GM12878 (cell line): Measurements from ENCODE around the gene NRK. TPM values are rescaled to one million over a fixed set of nuclear protein-coding genes. Genes with fewer than 3 reads are reported as not detected.

Experiments
- ATAC-seq: fragments of 200-7000 bp; cut with Tn5 transposase; 3 replicates; pipeline ENCODE4 v1.9.1; 2020; ENCODE audit warnings: mild to moderate bottlenecking, moderate library complexity
- BruUV-seq: library from RNA; stranded (reverse); fragments of 400-500 nt; replicated peaks from 2 replicates; lab custom pipeline; 2021; lab: Mats Ljungman, UMichigan
- CTCF ChIA-PET: fragments of 300-600 bp; sonication (Branson Sonifier 250); formaldehyde crosslinking; extraction: SDS; loops from one replicate; lab custom pipeline; 2021; ENCODE audit warnings: inconsistent platforms; lab: Yijun Ruan, JAX
- POLR2A ChIA-PET: fragments of 350-600 bp; formaldehyde crosslinking; extraction: SDS; loops from one replicate; lab custom pipeline; 2021; ENCODE audit warnings: inconsistent platforms; lab: Charles Lee
- RAD21 ChIA-PET: fragments of 300-600 bp; sonication (Branson Sonifier 250); formaldehyde crosslinking; loops from one replicate; lab custom pipeline; 2023; ENCODE audit warnings: antibody characterized with exemption; ENCODE audit not compliant: unreplicated experiment; lab: Charles Lee
- SMC1A ChIA-PET: fragments of 300-600 bp; sonication (Branson Sonifier 250); formaldehyde crosslinking; loops from one replicate; lab custom pipeline; 2023; ENCODE audit not compliant: unreplicated experiment, uncharacterized antibody; lab: Charles Lee
- DNase-seq: peaks from one replicate; pipeline ENCODE4 v3.0.0-alpha.2; 2011; ENCODE audit warnings: low read depth, low spot score
- FAIRE-seq: peaks from 3 replicates; lab custom pipeline; 2011; peaks lifted over from hg19 to GRCh38; lab: Jason Lieb, UNC
- H2AFZ ChIP-seq: 2 replicates; pipeline ENCODE4 v1.6.0; 2011; ENCODE audit warnings: low read depth, low read length, control low read depth; ENCODE audit not compliant: control insufficient read depth
- H3K27ac ChIP-seq: 2 replicates; pipeline ENCODE4 v1.5.1; 2011; ENCODE audit warnings: control low read depth; ENCODE audit not compliant: control insufficient read depth, insufficient read depth
- H3K27me3 ChIP-seq, 2 experiments: replicated peaks in 1 of 2; 2 replicates each; pipeline versions ENCODE4 v1.6.0 to v1.6.1; 2011; ENCODE audit warnings: low read length in 1 of 2; ENCODE audit not compliant: control insufficient read depth in 2 of 2, insufficient read depth in 2 of 2
- H3K36me3 ChIP-seq, 2 experiments: 2 replicates each; pipeline ENCODE4 v1.5.1; 2011; ENCODE audit warnings: low read length in 1 of 2; ENCODE audit not compliant: control insufficient read depth in 2 of 2, insufficient read depth in 2 of 2
- H3K4me1 ChIP-seq: 2 replicates; pipeline ENCODE4 v1.6.1; 2011; ENCODE audit warnings: mild to moderate bottlenecking, low read length, moderate library complexity, mixed read lengths; ENCODE audit not compliant: control insufficient read depth, insufficient read depth
- H3K4me2 ChIP-seq: 2 replicates; pipeline ENCODE4 v1.6.0; 2011; ENCODE audit warnings: control low read depth; ENCODE audit not compliant: control insufficient read depth, insufficient read depth
- H3K4me3 ChIP-seq: fragments of 200-600 bp; sonication (generic); 2 replicates; pipeline ENCODE4 v1.5.1; 2016
- H3K79me2 ChIP-seq: 2 replicates; pipeline ENCODE4 v1.6.0; 2011; ENCODE audit warnings: low read length; ENCODE audit not compliant: control insufficient read depth, insufficient read depth
- H3K9ac ChIP-seq: 2 replicates; pipeline ENCODE4 v1.8.0; 2011; ENCODE audit warnings: low read length, control low read depth, mixed read lengths; ENCODE audit not compliant: control insufficient read depth, insufficient read depth
- H3K9me3 ChIP-seq: replicated peaks from 3 replicates; pipeline ENCODE4 v1.5.1; 2011; ENCODE audit warnings: mild to moderate bottlenecking, low read length; ENCODE audit not compliant: control insufficient read depth, insufficient read depth
- H4K20me1 ChIP-seq: 2 replicates; pipeline ENCODE4 v1.6.0; 2011; ENCODE audit not compliant: control insufficient read depth, insufficient read depth
- CBFB ChIP-seq: IDR thresholded peaks from 2 replicates; pipeline ENCODE4 v1.6.1; 2016; ENCODE audit warnings: antibody characterized with exemption, low read depth
- CHD4 ChIP-seq: fragments of 200-600 bp; sonication (generic); IDR thresholded peaks from 2 replicates; pipeline ENCODE4 v1.6.1; 2016; ENCODE audit warnings: mild to moderate bottlenecking
- EED ChIP-seq: sonication (generic); IDR thresholded peaks from 2 replicates; pipeline ENCODE4 v1.6.1; 2016; ENCODE audit warnings: antibody characterized with exemption, low read depth
- ELK1 ChIP-seq: IDR thresholded peaks from 2 replicates; pipeline ENCODE4 v1.6.1; 2012; ENCODE audit warnings: low read depth, low read length, improper control_type of control experiment
- FOS ChIP-seq: IDR thresholded peaks from 3 replicates; pipeline ENCODE4 v1.6.1; 2011; ENCODE audit warnings: borderline replicate concordance; ENCODE audit not compliant: insufficient read length; ENCODE audit errors: extremely low read depth
- KLF5 ChIP-seq: fragments of 450-650 bp; IDR thresholded peaks from 2 replicates; pipeline ENCODE4 v1.6.1; 2014; ENCODE audit warnings: mild to moderate bottlenecking; ENCODE audit not compliant: partially characterized antibody
- LARP7 ChIP-seq: fragments of 450-650 bp; IDR thresholded peaks from 2 replicates; pipeline ENCODE4 v1.6.1; 2017; ENCODE audit warnings: mild to moderate bottlenecking
- NFIC ChIP-seq: IDR thresholded peaks from 2 replicates; pipeline ENCODE4 v1.6.1; 2012; ENCODE audit warnings: low read depth, mild to moderate bottlenecking, inconsistent platforms, low read length, moderate library complexity
- PAX8 ChIP-seq: fragments of 450-650 bp; IDR thresholded peaks from 2 replicates; pipeline ENCODE4 v1.6.1; 2017; ENCODE audit warnings: mild to moderate bottlenecking, moderate library complexity
- SMARCA5 ChIP-seq: fragments of 450-650 bp; IDR thresholded peaks from 2 replicates; pipeline ENCODE4 v1.6.1; 2017; ENCODE audit warnings: mild to moderate bottlenecking
- SRF ChIP-seq, 2 experiments: IDR thresholded peaks; 2 replicates each; pipeline ENCODE4 v1.6.1; 2011; ENCODE audit warnings: low read depth in 2 of 2, low read length in 2 of 2, mild to moderate bottlenecking in 1 of 2, moderate library complexity in 1 of 2
- TCF12 ChIP-seq: IDR thresholded peaks from 2 replicates; pipeline ENCODE4 v1.6.1; 2011; ENCODE audit warnings: low read depth, mild to moderate bottlenecking, low read length
- ZNF274 ChIP-seq: IDR thresholded peaks from one replicate; pipeline ENCODE4 v1.8.0; 2011; ENCODE audit not compliant: insufficient read length, insufficient read depth
- whole genome bisulfite sequencing: methylation state at CpG from one replicate; pipeline ENCODE4 v1.1.6; 2016; ENCODE audit warnings: low lambda C conversion rate; ENCODE audit not compliant: insufficient replicate concordance, insufficient coverage; ENCODE audit errors: missing lambda C conversion rate; 5-methylcytosine and 5-hydroxymethylcytosine counted together
- in situ Hi-C: fragments of 300-500 bp; cut with MboI; formaldehyde crosslinking; loops from 9 replicates; pipeline ENCODE4 v1.14.3; 2018; ENCODE audit warnings: mixed read lengths
- intact Hi-C: fragments of 100-400 bp; cut with micrococcal nuclease; formaldehyde crosslinking; loops from one replicate; pipeline ENCODE4 v1.14.2; 2022; ENCODE audit not compliant: unreplicated experiment
- polyA plus RNA-seq, 11 experiments: library from polyadenylated mRNA; depleted of rRNA in 4 of 11; unstranded in 6 of 11; stranded (reverse) in 5 of 11; fragments of >200 nt; fragmentation: Nextera tagmentation in 4 of 11; fragmentation: Illumina TruSeq in 1 of 11; extraction: Ambion mirVana in 4 of 11; extraction: Trizol in 1 of 11; gene quantifications; 1 replicate in 1 of 11; 2 replicates in 10 of 11; pipeline versions ENCODE4 v1.2.1 to v1.2.3, GENCODE V29; 2011 to 2016; ENCODE audit warnings: inconsistent platforms in 2 of 11, missing spikeins in 2 of 11, low read depth in 1 of 11
- total RNA-seq, 4 experiments: library from RNA; depleted of rRNA in 3 of 4; stranded (reverse); fragments of >200 nt in 3 of 4; fragmentation: Illumina TruSeq in 1 of 4; extraction: Trizol in 1 of 4; gene quantifications; 2 replicates each; pipeline versions ENCODE4 v1.2.1 to v1.2.3, GENCODE V29; 2013 to 2021
- TF ChIP-seq, protein P1 (sequence below): fragments of 450-650 bp; IDR thresholded peaks from 2 replicates; pipeline ENCODE4 v1.6.1; 2014; ENCODE audit warnings: mild to moderate bottlenecking
- TF ChIP-seq, protein P2 (sequence below): fragments of 450-650 bp; formaldehyde crosslinking; IDR thresholded peaks from 2 replicates; pipeline ENCODE4 v1.5.0; 2022; ENCODE audit warnings: mild to moderate bottlenecking, missing genetic modification characterization
- TF ChIP-seq, protein P3 (sequence below): IDR thresholded peaks from 2 replicates; pipeline ENCODE4 v1.6.1; 2012; ENCODE audit warnings: mild to moderate bottlenecking, low read depth, low read length

The NRK gene
- total and polyA plus RNA-seq, 10 of the 15 experiments (the other 5 are each of a cell fraction or from before 2014, with no cell fraction given) = 0.15 TPM; not detected in 9

DNA sequence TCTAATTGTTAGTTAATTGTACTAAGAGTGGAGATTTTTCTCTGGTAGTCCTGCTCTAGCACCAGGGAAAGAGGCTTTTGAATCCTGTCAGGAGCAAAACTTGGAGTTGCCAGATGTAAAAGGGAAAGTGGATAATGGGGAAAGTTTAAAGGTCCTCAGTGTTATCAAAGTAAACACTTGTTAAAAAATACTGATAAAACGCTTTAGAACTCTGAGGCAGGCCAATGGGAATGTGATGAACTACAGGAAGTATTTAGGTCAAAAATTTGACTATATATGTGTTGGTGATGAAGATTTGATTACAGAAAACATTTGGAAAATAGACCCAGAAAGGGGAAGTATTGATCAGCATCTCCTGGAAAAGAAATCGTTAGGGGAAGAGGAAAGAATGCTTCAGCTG, 183.3 kb downstream of the NRK start (continued):
- TF ChIP-seq EED (no peak), ZNF274 (no peak), KLF5 (no peak), ELK1 (no peak), TCF12 (no peak)
- TF ChIP-seq, protein P1, sequence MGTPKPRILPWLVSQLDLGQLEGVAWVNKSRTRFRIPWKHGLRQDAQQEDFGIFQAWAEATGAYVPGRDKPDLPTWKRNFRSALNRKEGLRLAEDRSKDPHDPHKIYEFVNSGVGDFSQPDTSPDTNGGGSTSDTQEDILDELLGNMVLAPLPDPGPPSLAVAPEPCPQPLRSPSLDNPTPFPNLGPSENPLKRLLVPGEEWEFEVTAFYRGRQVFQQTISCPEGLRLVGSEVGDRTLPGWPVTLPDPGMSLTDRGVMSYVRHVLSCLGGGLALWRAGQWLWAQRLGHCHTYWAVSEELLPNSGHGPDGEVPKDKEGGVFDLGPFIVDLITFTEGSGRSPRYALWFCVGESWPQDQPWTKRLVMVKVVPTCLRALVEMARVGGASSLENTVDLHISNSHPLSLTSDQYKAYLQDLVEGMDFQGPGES = no peak

DNA sequence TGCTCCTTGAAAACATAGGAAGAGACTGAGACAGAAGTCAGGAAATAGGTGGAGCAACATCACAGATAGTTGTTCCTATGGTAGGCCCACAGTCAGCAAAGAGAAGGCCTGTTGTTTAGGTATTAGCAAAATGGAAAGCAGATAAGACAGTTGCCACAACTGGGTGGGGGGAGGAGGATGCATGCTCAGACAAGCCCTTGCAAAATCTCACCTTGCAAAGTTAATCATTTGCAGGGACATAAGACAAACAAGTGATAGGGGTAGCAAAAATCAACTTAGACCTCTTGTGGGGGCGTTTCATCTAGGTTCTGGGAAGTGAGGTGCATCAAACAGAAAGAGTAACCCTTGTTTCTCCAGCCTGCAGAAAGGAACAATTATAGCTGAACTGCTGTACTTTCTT, 185.5 kb downstream of the NRK start:
- WGBS = 0% methylated on average over 1 of the region's 1 CpG
- ATAC-seq (no peak), DNase-seq (no peak), FAIRE-seq (no peak)
- intact Hi-C loops (no loop called here), in situ Hi-C loops (no loop called here)
- no peaks in the 10 kb centered on the region for H3K36me3 ChIP-seq
- no peak overlapping the region for H2AFZ ChIP-seq
- CTCF ChIA-PET = no interaction called here
- RAD21 ChIA-PET = no interaction called here
- no peaks in the 10 kb centered on the region; the same call in 2 of the 3 replicates for H3K9me3 ChIP-seq
- H3K4me3 ChIP-seq = no peak overlapping the region
- no peaks in the 10 kb centered on the region for H4K20me1 ChIP-seq
- H3K79me2 ChIP-seq = no peaks in the 10 kb centered on the region
- H3K27ac ChIP-seq = no peak overlapping the region
- SMC1A ChIA-PET = no interaction called here
- H3K4me1 ChIP-seq = no peaks in the 10 kb centered on the region
- H3K9ac ChIP-seq = no peak overlapping the region
- no peaks in the 10 kb centered on the region for H3K27me3 ChIP-seq
- no TSS peak for BruUV-seq
- POLR2A ChIA-PET = no interaction called here
- H3K4me2 ChIP-seq = no peak overlapping the region
- TF ChIP-seq, protein P2, sequence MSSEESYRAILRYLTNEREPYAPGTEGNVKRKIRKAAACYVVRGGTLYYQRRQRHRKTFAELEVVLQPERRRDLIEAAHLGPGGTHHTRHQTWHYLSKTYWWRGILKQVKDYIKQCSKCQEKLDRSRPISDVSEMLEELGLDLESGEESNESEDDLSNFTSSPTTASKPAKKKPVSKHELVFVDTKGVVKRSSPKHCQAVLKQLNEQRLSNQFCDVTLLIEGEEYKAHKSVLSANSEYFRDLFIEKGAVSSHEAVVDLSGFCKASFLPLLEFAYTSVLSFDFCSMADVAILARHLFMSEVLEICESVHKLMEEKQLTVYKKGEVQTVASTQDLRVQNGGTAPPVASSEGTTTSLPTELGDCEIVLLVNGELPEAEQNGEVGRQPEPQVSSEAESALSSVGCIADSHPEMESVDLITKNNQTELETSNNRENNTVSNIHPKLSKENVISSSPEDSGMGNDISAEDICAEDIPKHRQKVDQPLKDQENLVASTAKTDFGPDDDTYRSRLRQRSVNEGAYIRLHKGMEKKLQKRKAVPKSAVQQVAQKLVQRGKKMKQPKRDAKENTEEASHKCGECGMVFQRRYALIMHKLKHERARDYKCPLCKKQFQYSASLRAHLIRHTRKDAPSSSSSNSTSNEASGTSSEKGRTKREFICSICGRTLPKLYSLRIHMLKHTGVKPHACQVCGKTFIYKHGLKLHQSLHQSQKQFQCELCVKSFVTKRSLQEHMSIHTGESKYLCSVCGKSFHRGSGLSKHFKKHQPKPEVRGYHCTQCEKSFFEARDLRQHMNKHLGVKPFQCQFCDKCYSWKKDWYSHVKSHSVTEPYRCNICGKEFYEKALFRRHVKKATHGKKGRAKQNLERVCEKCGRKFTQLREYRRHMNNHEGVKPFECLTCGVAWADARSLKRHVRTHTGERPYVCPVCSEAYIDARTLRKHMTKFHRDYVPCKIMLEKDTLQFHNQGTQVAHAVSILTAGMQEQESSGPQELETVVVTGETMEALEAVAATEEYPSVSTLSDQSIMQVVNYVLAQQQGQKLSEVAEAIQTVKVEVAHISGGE (CRISPR knock-in tag) = no peak
- TF ChIP-seq PAX8 (no peak), SRF (IDR thresholded peaks at IDR 0.05; ENCODE audit: low read depth in 2 of 2, low read length in 2 of 2) (no peak), LARP7 (no peak), CBFB (no peak), TCF12 (no peak), SMARCA5 (no peak), NFIC (no peak), FOS (no peak), CHD4 (no peak)
- TF ChIP-seq, protein P3, sequence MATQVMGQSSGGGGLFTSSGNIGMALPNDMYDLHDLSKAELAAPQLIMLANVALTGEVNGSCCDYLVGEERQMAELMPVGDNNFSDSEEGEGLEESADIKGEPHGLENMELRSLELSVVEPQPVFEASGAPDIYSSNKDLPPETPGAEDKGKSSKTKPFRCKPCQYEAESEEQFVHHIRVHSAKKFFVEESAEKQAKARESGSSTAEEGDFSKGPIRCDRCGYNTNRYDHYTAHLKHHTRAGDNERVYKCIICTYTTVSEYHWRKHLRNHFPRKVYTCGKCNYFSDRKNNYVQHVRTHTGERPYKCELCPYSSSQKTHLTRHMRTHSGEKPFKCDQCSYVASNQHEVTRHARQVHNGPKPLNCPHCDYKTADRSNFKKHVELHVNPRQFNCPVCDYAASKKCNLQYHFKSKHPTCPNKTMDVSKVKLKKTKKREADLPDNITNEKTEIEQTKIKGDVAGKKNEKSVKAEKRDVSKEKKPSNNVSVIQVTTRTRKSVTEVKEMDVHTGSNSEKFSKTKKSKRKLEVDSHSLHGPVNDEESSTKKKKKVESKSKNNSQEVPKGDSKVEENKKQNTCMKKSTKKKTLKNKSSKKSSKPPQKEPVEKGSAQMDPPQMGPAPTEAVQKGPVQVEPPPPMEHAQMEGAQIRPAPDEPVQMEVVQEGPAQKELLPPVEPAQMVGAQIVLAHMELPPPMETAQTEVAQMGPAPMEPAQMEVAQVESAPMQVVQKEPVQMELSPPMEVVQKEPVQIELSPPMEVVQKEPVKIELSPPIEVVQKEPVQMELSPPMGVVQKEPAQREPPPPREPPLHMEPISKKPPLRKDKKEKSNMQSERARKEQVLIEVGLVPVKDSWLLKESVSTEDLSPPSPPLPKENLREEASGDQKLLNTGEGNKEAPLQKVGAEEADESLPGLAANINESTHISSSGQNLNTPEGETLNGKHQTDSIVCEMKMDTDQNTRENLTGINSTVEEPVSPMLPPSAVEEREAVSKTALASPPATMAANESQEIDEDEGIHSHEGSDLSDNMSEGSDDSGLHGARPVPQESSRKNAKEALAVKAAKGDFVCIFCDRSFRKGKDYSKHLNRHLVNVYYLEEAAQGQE = no peak
